Brain microvascular endothelial cell (primary cell): Measurements from ENCODE around the gene BACH2.

Source experiments
- DNase-seq: peaks from one replicate; pipeline ENCODE4 v3.0.0-alpha.2; 2020
- H3K27ac ChIP-seq: fragments of 250-450 bp; sonication (Bioruptor Pico); 2 replicates; pipeline ENCODE4 v1.5.1; 2020; ENCODE audit warnings: mild to moderate bottlenecking, moderate library complexity
- H3K27me3 ChIP-seq: fragments of 250-450 bp; sonication (Bioruptor Pico); replicated peaks from 2 replicates; pipeline ENCODE4 v1.5.1; 2020; ENCODE audit warnings: mild to moderate bottlenecking
- H3K36me3 ChIP-seq: fragments of 250-450 bp; sonication (Bioruptor Pico); replicated peaks from 2 replicates; pipeline ENCODE4 v1.5.1; 2020; ENCODE audit warnings: mild to moderate bottlenecking
- H3K4me3 ChIP-seq: 2 replicates; pipeline ENCODE4 v1.5.1; 2011; ENCODE audit warnings: low read depth, mild to moderate bottlenecking, control low read depth, low read length, moderate library complexity
- CTCF ChIP-seq: IDR thresholded peaks from 2 replicates; pipeline ENCODE4 v1.5.1; 2011; ENCODE audit warnings: low read depth, mild to moderate bottlenecking, moderate library complexity, low read length, control low read depth, inconsistent platforms; ENCODE audit errors: missing control alignments
- in situ Hi-C: cut with HindIII; loops from 2 replicates; pipeline ENCODE4 v1.10.0; 2017; ENCODE audit warnings: low sequenced_read_pairs, low pct_ligation_motif_present

The BACH2 gene

DNA sequence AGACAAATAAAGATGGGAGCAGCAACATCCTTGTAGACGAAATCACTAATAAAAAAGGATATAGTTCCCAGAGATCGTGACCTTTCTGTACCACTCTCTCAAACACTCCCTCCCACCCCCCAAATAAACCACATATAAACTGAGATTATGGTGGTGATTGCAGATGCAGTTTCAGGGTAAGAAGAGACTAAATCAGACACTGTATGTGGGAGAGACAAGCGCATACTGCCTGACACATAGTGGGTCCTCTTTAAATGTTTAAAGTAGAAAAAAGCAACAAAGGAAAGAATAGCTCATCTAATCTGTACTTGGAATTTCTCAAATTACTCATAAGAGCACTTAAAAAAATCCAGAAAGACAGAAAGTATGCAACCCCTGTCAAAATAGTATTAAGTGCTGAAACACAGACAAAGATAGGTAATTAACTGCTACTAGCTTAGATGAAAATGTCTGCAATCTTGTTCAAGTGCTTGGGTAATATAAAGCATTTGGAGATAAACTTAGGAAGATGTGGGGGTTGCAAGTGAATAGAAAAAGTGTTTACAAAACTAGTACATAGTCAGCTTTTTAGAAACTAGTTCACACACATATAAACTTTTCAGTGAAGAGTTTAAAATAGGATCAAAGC is 151.6 kb downstream of the BACH2 start:
- no peaks in the 10 kb centered on the region for H3K27me3 ChIP-seq
- H3K27ac ChIP-seq: no peak overlapping the region
- no peaks in the 10 kb centered on the region for H3K36me3 ChIP-seq
- no peak for DNase-seq
- in situ Hi-C loops: no loop called here
- no peak for TF ChIP-seq CTCF
- no peak overlapping the region for H3K4me3 ChIP-seq

GRCh38 chr6:90144396-90144795 is 152.2 kb downstream of the BACH2 start:
- no peak overlapping the region for H3K27ac ChIP-seq
- H3K27me3 ChIP-seq: no peaks in the 10 kb centered on the region
- in situ Hi-C loops: no loop called here
- no peak overlapping the region for H3K4me3 ChIP-seq
- TF ChIP-seq CTCF: no peak
- DNase-seq: no peak
- no peaks in the 10 kb centered on the region for H3K36me3 ChIP-seq

DNA sequence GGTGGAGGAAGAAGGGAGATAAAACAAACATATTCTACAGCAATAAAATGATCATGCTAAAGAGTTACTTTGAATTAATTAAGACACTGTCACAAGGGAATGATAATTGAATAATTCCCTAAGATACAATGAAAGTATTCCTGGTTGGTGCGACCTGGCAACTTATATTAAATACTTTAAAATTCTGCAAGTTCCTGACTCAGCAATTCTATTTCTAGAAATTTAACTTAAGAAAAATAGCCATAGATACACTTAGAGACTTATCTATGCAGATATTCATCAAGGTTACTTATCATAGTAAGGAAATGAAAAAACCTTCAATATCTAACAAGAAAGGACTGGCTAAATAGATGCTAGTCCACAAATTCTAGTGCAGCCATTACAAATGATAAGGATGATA is 156.0 kb downstream of the BACH2 start:
- no peak overlapping the region for H3K27ac ChIP-seq
- no peak for TF ChIP-seq CTCF
- no peaks in the 10 kb centered on the region for H3K36me3 ChIP-seq
- in situ Hi-C loops: no loop called here
- no peaks in the 10 kb centered on the region for H3K27me3 ChIP-seq
- no peak for DNase-seq
- no peak overlapping the region for H3K4me3 ChIP-seq

GRCh38 chr6:90139272-90139817 is 157.3 kb downstream of the BACH2 start:
- Histone ChIP-seq H3K36me3 (no peaks in the 10 kb centered on the region), H3K27ac (no peak overlapping the region), H3K27me3 (no peaks in the 10 kb centered on the region), H3K4me3 (no peak overlapping the region)
- no peak for DNase-seq
- in situ Hi-C loops: no loop called here
- no peak for TF ChIP-seq CTCF

GRCh38 chr6:90136837-90137568 is 159.6 kb downstream of the BACH2 start:
- no peaks in the 10 kb centered on the region for H3K36me3 ChIP-seq
- H3K27ac ChIP-seq: no peak overlapping the region
- no peak for DNase-seq
- in situ Hi-C loops: no loop called here
- H3K4me3 ChIP-seq: no peak overlapping the region
- H3K27me3 ChIP-seq: no peaks in the 10 kb centered on the region
- TF ChIP-seq CTCF: no peak

DNA sequence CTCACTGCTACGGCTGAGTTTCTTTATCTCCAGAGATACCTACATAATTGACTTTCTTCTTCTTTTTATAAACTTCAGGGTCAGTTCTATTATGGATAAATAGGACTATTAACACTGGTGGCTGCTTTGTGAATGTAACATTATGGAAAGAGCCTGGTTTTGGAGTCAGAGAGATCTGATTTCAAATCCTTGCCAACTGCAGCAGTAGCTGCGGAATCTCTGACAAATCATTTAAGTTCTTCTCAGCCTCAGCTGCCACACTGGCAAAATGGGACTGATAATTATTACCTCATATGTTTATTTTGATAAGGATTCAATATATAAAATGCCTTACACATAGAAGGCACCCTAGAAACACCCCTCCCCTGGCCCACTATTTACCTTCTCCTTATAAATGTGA is 160.5 kb downstream of the BACH2 start:
- no peak for DNase-seq
- no peaks in the 10 kb centered on the region for H3K36me3 ChIP-seq
- no peak overlapping the region for H3K4me3 ChIP-seq
- in situ Hi-C loops: no loop called here
- H3K27ac ChIP-seq: no peak overlapping the region
- no peaks in the 10 kb centered on the region for H3K27me3 ChIP-seq
- no peak for TF ChIP-seq CTCF
